B cell (primary cell): ENCODE measurements around the gene SLC6A16. TPM values are rescaled to one million over a fixed set of nuclear protein-coding genes. Genes with fewer than 3 reads are reported as not detected.

Source experiments
- ATAC-seq: fragments of 200-7000 bp; cut with Tn5 transposase; one replicate; pipeline ENCODE4 v1.10.0; 2021; ENCODE audit warnings: low read depth, mild to moderate bottlenecking, moderate number of reproducible peaks, moderate library complexity
- CTCF ChIA-PET: fragments of 350-600 bp; sonication (Branson Sonifier 250); formaldehyde crosslinking; loops from one replicate; lab custom pipeline; 2021; ENCODE audit warnings: antibody characterized with exemption, inconsistent platforms; lab: Charles Lee
- POLR2A ChIA-PET: fragments of 350-600 bp; sonication (Branson Sonifier 250); formaldehyde crosslinking; loops from one replicate; lab custom pipeline; 2021; ENCODE audit warnings: antibody characterized with exemption; lab: Charles Lee
- DNase-seq: peaks from one replicate; pipeline ENCODE4 v3.0.0; 2013
- H2AFZ ChIP-seq: 2 replicates; pipeline ENCODE4 v1.6.1; 2012; ENCODE audit warnings: mild to moderate bottlenecking, low read depth, low read length; ENCODE audit not compliant: insufficient read depth, poor library complexity, severe bottlenecking
- H3K27ac ChIP-seq, 2 donors: 1 replicate in 1 of 2; 2 replicates in 1 of 2; pipeline ENCODE4 v1.5.1; 2012 to 2013; ENCODE audit warnings: low read length in 2 of 2, mild to moderate bottlenecking in 2 of 2, moderate library complexity in 1 of 2
- H3K27me3 ChIP-seq, 4 experiments: fragments of 200-600 bp in 1 of 4; sonication (generic) in 1 of 4; replicated peaks in 1 of 4; 1 replicate in 2 of 4; 2 replicates in 2 of 4; pipeline versions ENCODE4 v1.6.1 to v1.7.0; 2013 to 2016; ENCODE audit warnings: low read length in 3 of 4, mild to moderate bottlenecking in 2 of 4, mixed read lengths in 1 of 4, moderate library complexity in 1 of 4; ENCODE audit not compliant: insufficient read depth in 4 of 4, control insufficient read depth in 3 of 4; ENCODE audit errors: control extremely low read depth in 1 of 4
- H3K36me3 ChIP-seq, 2 experiments: replicated peaks in 1 of 2; 1 replicate in 1 of 2; 2 replicates in 1 of 2; pipeline versions ENCODE4 v1.6.1 to v1.7.1; 2013; ENCODE audit warnings: low read length in 1 of 2; ENCODE audit not compliant: insufficient read depth in 2 of 2, control insufficient read depth in 1 of 2; ENCODE audit errors: control extremely low read depth in 1 of 2, extremely low read depth in 1 of 2
- H3K4me1 ChIP-seq, 2 donors: fragments of 200-600 bp in 1 of 2; sonication (generic) in 1 of 2; 1 replicate in 1 of 2; 2 replicates in 1 of 2; pipeline versions ENCODE4 v1.5.1 to v1.6.1; 2013 to 2017; ENCODE audit warnings: low read length in 2 of 2; ENCODE audit not compliant: control insufficient read depth in 2 of 2, insufficient read depth in 2 of 2
- H3K4me2 ChIP-seq: replicated peaks from 2 replicates; pipeline ENCODE3; 2012; ENCODE audit warnings: mild to moderate bottlenecking, low read depth, low read length; ENCODE audit not compliant: poor library complexity, severe bottlenecking
- H3K4me3 ChIP-seq, 5 experiments: fragments of 200-600 bp in 1 of 5; sonication (generic) in 1 of 5; 1 replicate in 3 of 5; 2 replicates in 2 of 5; pipeline versions ENCODE4 v1.5.1 to v1.7.0; 2011 to 2016; ENCODE audit warnings: low read length in 4 of 5, mild to moderate bottlenecking in 4 of 5, low read depth in 2 of 5, control low read depth in 1 of 5, moderate library complexity in 1 of 5; ENCODE audit not compliant: insufficient read depth in 1 of 5; ENCODE audit errors: control extremely low read depth in 1 of 5, extremely low read depth in 1 of 5
- H3K79me2 ChIP-seq: fragments of 200-600 bp; sonication (generic); one replicate; pipeline ENCODE4 v1.6.0; 2016; ENCODE audit warnings: low read length; ENCODE audit not compliant: control insufficient read depth, insufficient read depth
- H3K9ac ChIP-seq: fragments of 200-600 bp; sonication (generic); 2 replicates; pipeline ENCODE4 v1.6.1; 2017; ENCODE audit warnings: mild to moderate bottlenecking, low read length, moderate library complexity
- H3K9me3 ChIP-seq, 3 donors: one replicate each; pipeline versions ENCODE4 v1.6.1 to v1.7.1; 2013; ENCODE audit warnings: low read length in 2 of 3; ENCODE audit not compliant: control insufficient read depth in 2 of 3, insufficient read depth in 1 of 3; ENCODE audit errors: control extremely low read depth in 1 of 3
- H4K20me1 ChIP-seq: 2 replicates; pipeline ENCODE4 v1.6.0; 2012; ENCODE audit warnings: mild to moderate bottlenecking, low read length; ENCODE audit not compliant: insufficient read depth, control insufficient read depth, poor library complexity, severe bottlenecking
- H3K27ac Mint-ChIP-seq: one replicate; pipeline ENCODE4 v1.8.0; 2021; ENCODE audit warnings: mixed read lengths
- H3K27me3 Mint-ChIP-seq: one replicate; pipeline ENCODE4 v1.8.0; 2021; ENCODE audit warnings: mixed read lengths
- H3K4me1 Mint-ChIP-seq: one replicate; pipeline ENCODE4 v1.8.0; 2021; ENCODE audit warnings: mixed read lengths
- H3K4me3 Mint-ChIP-seq: one replicate; pipeline ENCODE4 v1.8.0; 2021; ENCODE audit warnings: mixed read lengths
- H3K9me3 Mint-ChIP-seq: one replicate; pipeline ENCODE4 v1.8.0; 2022; ENCODE audit warnings: mixed read lengths; ENCODE audit not compliant: insufficient read depth
- CTCF ChIP-seq: fragments of 200-600 bp; IDR thresholded peaks from one replicate; pipeline ENCODE4 v1.8.0; 2022; ENCODE audit warnings: antibody characterized with exemption, mild to moderate bottlenecking
- EZH2 ChIP-seq: IDR thresholded peaks from 2 replicates; pipeline ENCODE4 v1.6.1; 2012; ENCODE audit warnings: borderline replicate concordance, low read depth, mild to moderate bottlenecking, moderate library complexity, low read length; ENCODE audit not compliant: insufficient read depth, poor library complexity, severe bottlenecking
- WGBS: methylation state at CpG from one replicate; pipeline ENCODE4 v1.1.5; 2013; ENCODE audit warnings: missing lambda C conversion rate; ENCODE audit not compliant: insufficient coverage; 5-methylcytosine and 5-hydroxymethylcytosine counted together
- intact Hi-C: fragments of 100-400 bp; cut with micrococcal nuclease; formaldehyde crosslinking; loops from one replicate; pipeline ENCODE4 v1.10.0; 2022
- polyA plus RNA-seq: library from polyadenylated mRNA; depleted of rRNA; stranded (reverse); fragments of >200 nt; gene quantifications from 2 replicates; pipeline ENCODE4 v1.2.3, GENCODE V29; 2012
- total RNA-seq, 2 donors: library from RNA; stranded (reverse); fragments of 120-200 nt in 1 of 2; gene quantifications; 1 replicate in 1 of 2; 2 replicates in 1 of 2; pipeline versions ENCODE4 v1.2.3 to v1.2.4, GENCODE V29; 2013 to 2022

SLC6A16 gene
- total and polyA plus RNA-seq, 2 donors (not counting 1 experiment from before 2014, with no cell fraction given), result 22.3 to 68.4 TPM

DNA sequence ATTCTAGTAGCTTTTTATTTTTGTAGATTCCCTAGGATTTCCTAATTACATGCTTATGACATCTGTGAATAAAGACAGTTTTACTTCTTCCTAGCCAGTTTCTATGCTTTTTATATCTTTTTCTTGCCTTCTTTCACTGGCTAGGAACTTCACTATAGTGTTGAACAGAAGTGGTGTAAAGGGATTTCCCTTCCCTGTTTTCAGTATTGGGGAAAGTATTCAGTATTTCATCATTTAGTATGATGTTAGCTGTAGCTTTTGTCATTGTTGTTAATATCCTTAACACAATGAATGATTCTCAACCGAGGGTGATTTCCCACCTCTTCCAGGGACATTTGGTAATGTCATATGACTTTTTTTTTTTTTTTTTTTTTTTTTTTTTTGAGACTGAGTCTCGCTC is 77.3 kb downstream of the SLC6A16 start:
- POLR2A ChIA-PET, result no interaction called here
- WGBS, result no CpG with 5 or more reads among the region's 2 CpGs
- Histone ChIP-seq H3K79me2 (no peaks in the 10 kb centered on the region), H3K4me1 (no peaks in the 10 kb centered on the region), H3K9me3 (no peaks in the 10 kb centered on the region), H4K20me1 (no peaks in the 10 kb centered on the region), H3K36me3 (no peaks in the 10 kb centered on the region), H2AFZ (no peak overlapping the region), H3K4me3 (no peak overlapping the region), H3K9ac (no peak overlapping the region), H3K27ac (no peak overlapping the region), H3K4me2 (no peak overlapping the region), H3K27me3 (peaks cover 0 to 14% (median 9%) of the 10 kb centered on the region in 4 experiments)
- Mint-ChIP-seq H3K27ac (no peak overlapping the region), H3K27me3 (peaks cover 20% of the 10 kb centered on the region), H3K9me3 (no peaks in the 10 kb centered on the region), H3K4me3 (no peak overlapping the region), H3K4me1 (no peaks in the 10 kb centered on the region)
- ATAC-seq (no peak), DNase-seq (no peak)
- intact Hi-C loops, result no loop called here
- TF ChIP-seq CTCF, result no peak
- TF ChIP-seq EZH2, result no peak
- CTCF ChIA-PET, result interaction anchor here (0.6 kb wide), 1 partner anchor 53 kb away, joined by 3 read pairs; no protein-coding TSS in a partner anchor

GRCh38 chr19:49244256-49244655 is 80.7 kb downstream of the SLC6A16 start:
- ChIA-PET CTCF (interaction anchor here (1.3 kb wide), 1 partner anchor 146 kb away, joined by 3 read pairs; no protein-coding TSS in a partner anchor), POLR2A (no interaction called here)
- no peaks in the 10 kb centered on the region for H3K27me3 ChIP-seq
- no peak overlapping the region for H3K4me2 ChIP-seq
- Mint-ChIP-seq H3K9me3 (no peaks in the 10 kb centered on the region), H3K27me3 (peaks cover 5% of the 10 kb centered on the region), H3K27ac (no peak overlapping the region), H3K4me3 (no peak overlapping the region), H3K4me1 (no peaks in the 10 kb centered on the region)
- no peak overlapping the region for H2AFZ ChIP-seq
- no peaks in the 10 kb centered on the region for H3K79me2 ChIP-seq
- no peaks in the 10 kb centered on the region for H3K9me3 ChIP-seq
- no peak overlapping the region for H3K9ac ChIP-seq
- H3K4me3 ChIP-seq, result no peak overlapping the region
- intact Hi-C loops, result no loop called here
- no peaks in the 10 kb centered on the region for H3K36me3 ChIP-seq
- DNase-seq (no peak), ATAC-seq (no peak)
- H3K4me1 ChIP-seq, result no peaks in the 10 kb centered on the region
- H4K20me1 ChIP-seq, result no peaks in the 10 kb centered on the region
- H3K27ac ChIP-seq, result no peak overlapping the region
- 98% methylated on average over 5 of the region's 9 CpGs for WGBS
- TF ChIP-seq CTCF (no peak), EZH2 (no peak)
